GM19099 (cell line): ENCODE results near the gene MARK4.

Source experiments
- POLR2A ChIP-seq: IDR thresholded peaks from 3 replicates; pipeline ENCODE4 v1.6.1; 2011; ENCODE audit warnings: low read depth; ENCODE audit not compliant: insufficient read length; ENCODE audit errors: extremely low read depth

MARK4 gene

GRCh38 chr19:45349126-45349415, 98.0 kb downstream of the MARK4 start:
- TF ChIP-seq POLR2A: no peak

- no peak for TF ChIP-seq POLR2A
Observed at GRCh38 chr19:45349430-45349941, 98.4 kb downstream of the MARK4 start.

GRCh38 chr19:45350477-45351058, 99.5 kb downstream of the MARK4 start:
- TF ChIP-seq POLR2A: no peak

GRCh38 chr19:45351401-45351952, 100.4 kb downstream of the MARK4 start:
- no peak for TF ChIP-seq POLR2A

- TF ChIP-seq POLR2A: no peak
Observed at GRCh38 chr19:45352062-45352461, 101.0 kb downstream of the MARK4 start.

- no peak for TF ChIP-seq POLR2A
Observed at GRCh38 chr19:45352471-45352870, 101.4 kb downstream of the MARK4 start.

- no peak for TF ChIP-seq POLR2A
Observed at GRCh38 chr19:45352914-45353796, 102.1 kb downstream of the MARK4 start.

- TF ChIP-seq POLR2A: no peak
Observed at GRCh38 chr19:45354241-45354842, 103.3 kb downstream of the MARK4 start.
